Non-pigmented ciliary epithelial cell (primary cell): ENCODE results near the gene SAMD4A.

ENCODE experiments used
- DNase-seq: peaks from one replicate; pipeline ENCODE4 v3.0.0-alpha.2; 2010; ENCODE audit warnings: low read depth

The SAMD4A gene

GRCh38 chr14:54706769-54707168 lies 139.8 kb downstream of the SAMD4A start:
- DNase-seq = no peak

GRCh38 chr14:54708161-54708560 lies 141.2 kb downstream of the SAMD4A start:
- DNase-seq = no peak

- DNase-seq = no peak
Measured at GRCh38 chr14:54708982-54709381, 142.1 kb downstream of the SAMD4A start.

- DNase-seq = no peak
Measured at GRCh38 chr14:54709444-54709843, 142.5 kb downstream of the SAMD4A start.

DNA sequence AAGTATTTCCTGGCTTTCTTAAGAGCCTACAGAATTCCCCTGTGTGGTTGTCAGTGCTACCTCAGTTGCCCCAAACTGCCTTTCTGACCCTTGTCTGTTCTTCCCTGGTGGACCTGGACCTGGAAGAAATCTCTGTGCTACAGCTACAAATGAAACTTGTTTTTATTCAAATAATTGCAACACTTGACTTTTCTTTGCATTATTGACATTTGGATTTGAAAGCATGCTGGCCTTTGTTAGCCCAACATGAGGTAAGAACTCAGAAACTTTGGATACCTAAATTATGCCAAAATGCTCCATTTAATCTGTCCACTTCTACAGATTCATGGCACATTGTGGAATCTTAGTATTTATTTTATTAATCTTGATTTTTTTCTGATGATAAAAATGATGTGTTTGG lies 142.9 kb downstream of the SAMD4A start:
- DNase-seq = no peak

- no peak for DNase-seq
Measured at GRCh38 chr14:54711312-54711711, 144.4 kb downstream of the SAMD4A start.

GRCh38 chr14:54711812-54712464 lies 145.0 kb downstream of the SAMD4A start:
- no peak for DNase-seq

DNA sequence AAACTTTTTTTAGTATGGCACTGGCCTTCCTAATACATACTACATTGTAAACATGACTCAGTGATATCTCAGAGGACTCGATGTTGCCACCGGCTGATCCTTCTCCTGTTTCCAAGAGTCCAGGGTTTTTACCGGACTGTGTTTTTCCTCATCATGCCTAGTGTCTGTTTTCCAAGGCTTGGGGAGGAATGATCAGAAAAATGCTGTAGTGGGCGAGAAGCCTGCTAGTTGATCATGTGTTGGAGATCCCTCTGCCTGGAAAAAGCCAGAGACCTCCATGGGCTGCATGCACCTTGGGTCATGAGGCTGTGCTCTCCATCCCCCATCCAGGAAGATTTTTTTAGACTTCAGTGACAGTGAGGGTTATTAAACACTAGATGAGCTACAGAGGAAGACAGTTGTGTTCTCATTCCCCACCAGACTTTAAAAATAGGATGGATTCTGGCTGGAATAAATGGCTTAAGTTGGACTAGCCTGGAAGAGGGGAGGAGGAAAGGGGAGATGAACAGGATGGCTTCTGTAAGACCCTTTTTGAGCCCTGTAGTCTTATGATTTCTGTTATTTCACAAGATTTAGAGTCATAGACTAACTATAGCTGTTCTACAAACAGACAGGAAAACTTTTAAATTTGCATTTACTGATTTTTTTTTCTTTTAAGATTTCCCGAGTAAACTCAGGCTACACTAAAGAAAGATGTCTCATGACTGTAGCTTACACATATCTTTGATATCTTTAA lies 145.7 kb downstream of the SAMD4A start:
- DNase-seq = no peak

DNA sequence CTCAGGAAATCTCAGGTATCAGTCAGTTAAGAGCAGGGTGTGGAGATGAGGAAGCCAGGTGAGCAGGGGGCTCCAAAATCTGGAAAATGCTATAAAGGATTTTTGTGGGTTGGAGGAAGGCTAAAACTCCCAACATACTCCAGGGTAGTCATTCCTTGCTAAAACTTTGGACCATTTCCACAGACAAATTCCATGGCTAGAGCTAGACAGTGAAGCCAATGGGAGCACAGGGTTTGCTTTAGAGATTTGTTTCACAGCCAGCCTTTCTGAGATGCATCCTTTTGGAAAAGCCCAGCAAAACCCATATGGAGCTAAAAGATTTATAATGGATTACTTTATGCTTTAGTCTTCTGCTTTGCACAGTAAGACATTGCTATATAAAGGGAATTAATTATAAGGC lies 146.5 kb downstream of the SAMD4A start:
- no peak for DNase-seq

DNA sequence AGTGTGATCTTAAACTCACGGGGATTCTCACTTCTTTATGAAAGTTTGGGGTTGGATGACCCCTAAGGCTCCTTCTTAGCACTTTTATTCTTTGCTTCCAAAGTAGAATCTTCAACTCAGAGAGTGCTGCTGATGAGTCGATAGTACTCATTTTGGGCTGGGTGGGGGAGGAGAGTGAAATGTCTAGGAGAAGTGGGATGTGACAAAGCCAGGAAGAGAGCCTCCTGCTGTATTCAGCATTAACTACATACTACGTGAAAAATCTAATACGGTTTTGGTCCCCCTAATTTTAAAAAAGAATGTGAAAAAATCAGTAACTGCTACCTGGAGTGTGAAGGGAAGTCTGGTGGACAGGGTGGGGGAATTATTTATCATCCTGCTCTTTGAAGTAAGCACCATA lies 148.3 kb downstream of the SAMD4A start:
- no peak for DNase-seq

GRCh38 chr14:54715811-54716210 lies 148.9 kb downstream of the SAMD4A start:
- DNase-seq = no peak

DNA sequence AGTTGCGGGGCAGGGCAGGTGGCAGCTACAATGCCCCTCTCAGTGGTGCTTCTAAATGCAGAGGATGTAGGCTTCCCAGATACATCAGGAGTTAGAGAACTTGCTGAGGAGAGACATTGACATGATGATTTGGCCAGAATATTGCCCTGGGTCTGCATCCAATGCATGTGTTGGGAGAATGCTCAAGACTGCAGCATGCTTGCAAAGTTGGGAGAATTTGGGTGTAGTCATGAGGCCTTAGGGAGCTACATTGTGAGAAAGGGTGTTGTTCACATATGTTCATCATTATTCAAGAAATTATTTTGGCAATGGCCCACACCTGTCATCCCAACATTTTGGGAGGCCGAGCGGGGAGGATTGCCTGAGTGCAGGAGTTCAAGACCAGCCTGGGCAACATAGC lies 149.9 kb downstream of the SAMD4A start:
- no peak for DNase-seq

GRCh38 chr14:54718046-54718445 lies 151.1 kb downstream of the SAMD4A start:
- no peak for DNase-seq

DNA sequence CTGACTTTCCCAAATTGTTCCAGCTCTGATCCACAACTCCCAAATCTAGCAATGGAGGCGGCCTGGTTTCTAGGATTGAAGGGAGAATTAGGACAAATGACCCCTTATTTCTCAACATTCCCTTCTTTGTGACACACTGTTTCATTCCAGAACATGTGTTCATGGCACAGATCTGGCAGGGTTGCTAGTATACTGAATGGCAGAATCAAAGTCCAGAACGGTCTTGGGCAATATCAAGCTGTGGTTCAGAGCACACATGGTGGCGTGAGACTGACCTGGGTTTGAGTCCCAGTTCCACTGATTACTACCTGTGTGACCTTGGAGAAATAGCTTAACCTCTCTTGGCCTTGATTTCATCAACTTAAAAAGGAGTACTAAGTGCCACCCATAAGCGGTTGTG lies 152.5 kb downstream of the SAMD4A start:
- DNase-seq = no peak

DNA sequence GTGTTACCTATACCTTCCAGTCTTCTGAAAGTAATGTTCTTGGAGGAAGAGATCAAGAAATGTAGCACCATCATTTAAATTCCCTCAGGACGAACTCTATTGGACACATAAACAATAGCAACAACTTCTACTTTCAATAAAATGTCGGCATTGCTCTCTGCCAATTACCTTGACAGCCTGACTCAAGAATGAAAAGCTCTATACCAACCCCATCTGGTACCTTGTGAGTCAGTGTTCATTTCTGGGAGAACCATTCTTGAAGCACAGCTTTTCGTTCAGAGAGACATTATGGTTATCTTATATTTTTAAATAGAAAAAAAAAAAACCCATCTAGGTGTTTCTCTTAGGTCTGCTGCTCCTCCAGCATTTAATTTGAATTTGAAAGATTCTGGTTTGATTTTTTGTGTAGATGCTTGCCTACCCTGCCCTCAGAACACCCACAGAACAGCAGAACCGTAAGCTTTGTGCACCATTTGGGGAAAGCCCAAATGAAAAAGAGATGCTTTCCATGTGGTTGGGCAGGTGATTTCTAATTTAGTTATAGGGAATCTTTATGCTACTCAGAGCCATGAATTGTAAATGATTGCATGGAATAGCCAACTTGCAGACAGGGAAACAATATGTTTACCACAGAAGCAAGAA lies 156.0 kb downstream of the SAMD4A start:
- DNase-seq = no peak

DNA sequence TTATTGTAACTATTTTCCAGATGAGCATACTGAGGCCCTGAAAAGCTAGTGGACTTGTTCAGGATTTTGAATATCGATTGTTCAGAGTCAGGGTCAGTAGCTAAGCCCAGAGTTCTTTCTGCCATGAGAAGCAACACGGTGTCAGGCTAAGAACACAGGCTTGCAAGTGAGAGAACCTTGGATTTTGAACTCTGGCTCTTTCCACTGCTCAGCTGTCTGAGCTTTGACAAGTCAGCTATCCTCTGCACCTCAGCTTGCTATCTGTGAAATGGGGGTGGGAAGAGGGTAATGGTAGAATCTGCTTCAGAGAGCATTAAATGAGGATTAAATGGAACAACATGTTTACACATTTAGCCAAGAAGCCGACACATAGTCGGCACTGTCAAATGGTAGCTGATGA lies 157.2 kb downstream of the SAMD4A start:
- no peak for DNase-seq

- no peak for DNase-seq
Measured at GRCh38 chr14:54724676-54725325, 157.9 kb downstream of the SAMD4A start.

GRCh38 chr14:54725998-54726397 lies 159.1 kb downstream of the SAMD4A start:
- DNase-seq = no peak

- no peak for DNase-seq
Measured at GRCh38 chr14:54727929-54728328, 161.0 kb downstream of the SAMD4A start.

- no peak for DNase-seq
Measured at GRCh38 chr14:54728700-54729527, 162.0 kb downstream of the SAMD4A start.

- DNase-seq = no peak
Measured at GRCh38 chr14:54730156-54730961, 163.4 kb downstream of the SAMD4A start.
